ENCODE results near the gene PCYT1A.
A peak's percentile ranks its signal among the peaks of the same experiment; 100 is the strongest.

Gene PCYT1A

GRCh38 chr3:196235452-196236122 lies 51.9 kb downstream of the PCYT1A start:
- DNase-seq: no peak

- DNase-seq: no peak
Measured at GRCh38 chr3:196232882-196233251, 54.7 kb downstream of the PCYT1A start.

DNA sequence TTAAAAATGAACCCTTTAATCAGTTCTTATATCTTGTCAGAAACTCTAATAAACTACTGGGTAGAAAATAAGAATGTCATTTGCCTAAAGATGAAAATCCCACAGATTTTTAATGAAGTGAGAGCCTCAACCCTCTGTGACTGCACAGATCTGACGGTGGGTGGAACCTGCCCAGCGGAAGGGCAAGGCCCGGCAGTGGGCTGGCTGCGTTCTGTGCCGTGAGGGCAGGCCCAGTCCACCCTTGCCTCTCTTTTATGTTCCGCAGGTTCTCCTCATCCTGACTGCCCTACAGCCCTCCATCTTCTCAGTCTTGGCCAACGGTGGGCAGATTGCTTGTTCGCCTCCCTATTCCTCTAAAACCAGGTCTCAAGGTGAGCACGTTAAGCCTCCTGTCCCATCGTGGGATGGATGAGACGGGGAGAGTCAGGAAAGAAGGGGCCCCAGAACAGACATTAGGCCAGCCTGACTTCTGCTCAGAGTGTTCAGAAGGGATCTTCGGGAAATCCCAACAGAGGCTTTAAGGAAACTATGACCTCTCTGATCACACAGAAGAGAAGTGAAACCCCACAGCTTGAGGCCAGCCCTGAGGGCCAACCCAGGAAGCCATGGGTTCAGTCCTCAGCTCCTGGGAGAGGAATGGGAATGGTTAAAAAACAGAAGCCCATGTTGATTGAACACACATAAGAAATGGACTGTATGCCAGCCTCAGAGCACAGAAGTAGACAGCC lies 55.2 kb downstream of the PCYT1A start:
- DNase-seq: no peak

- DNase-seq: no peak
Measured at GRCh38 chr3:196227629-196228493, 59.7 kb downstream of the PCYT1A start.

DNA sequence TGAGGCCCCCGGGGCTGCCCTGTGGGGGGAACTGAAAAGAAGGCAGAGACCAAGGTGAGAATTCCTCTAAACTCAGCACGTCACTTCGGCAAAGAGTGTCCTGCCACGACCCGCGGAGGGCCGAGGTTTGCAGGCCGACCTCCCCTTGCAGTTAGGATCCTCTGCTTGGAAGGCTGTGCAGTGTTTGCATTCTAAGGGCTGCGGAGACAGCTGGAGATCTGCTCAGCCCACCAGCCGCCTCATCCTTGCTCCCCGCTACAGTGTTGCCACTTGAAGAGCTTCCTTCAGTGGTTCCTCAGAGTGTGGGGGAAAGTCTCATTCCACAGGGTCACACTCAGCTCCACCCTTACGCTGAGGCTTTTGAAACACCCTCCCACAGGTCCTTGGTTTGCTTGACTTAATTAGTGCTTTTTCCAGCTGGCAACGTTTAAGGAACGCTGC lies 60.4 kb downstream of the PCYT1A start:
- DNase-seq: no peak

- DNase-seq: no peak
Measured at GRCh38 chr3:196225763-196226364, 61.7 kb downstream of the PCYT1A start.

GRCh38 chr3:196225086-196225485 lies 62.4 kb downstream of the PCYT1A start:
- DNase-seq: no peak

- no peak for DNase-seq
Measured at GRCh38 chr3:196222876-196223595, 64.5 kb downstream of the PCYT1A start.

- DNase-seq: no peak
Measured at GRCh38 chr3:196220991-196221390, 66.5 kb downstream of the PCYT1A start.

DNA sequence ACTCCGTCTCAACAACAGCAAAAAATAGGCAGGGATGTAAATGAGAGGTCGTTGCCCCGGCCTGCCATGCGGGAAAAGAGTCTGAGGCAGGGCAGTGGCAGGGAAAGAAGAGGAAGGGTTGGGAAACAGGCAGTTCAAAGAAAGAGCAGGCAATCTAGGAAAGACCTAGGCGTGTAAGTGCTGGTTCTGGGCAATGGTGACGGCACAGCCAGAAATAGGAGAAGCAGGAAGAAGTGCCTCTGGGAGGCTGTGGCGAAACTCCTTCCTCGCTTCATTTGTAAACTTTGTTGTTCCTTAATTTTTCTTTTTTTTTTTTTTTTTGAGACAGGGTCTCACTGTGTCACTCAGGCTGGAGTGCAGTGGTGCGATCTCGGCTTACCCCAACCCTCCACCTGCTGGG lies 66.9 kb downstream of the PCYT1A start:
- peak in 1 of 2 donors; percentile 59 for DNase-seq

GRCh38 chr3:196219970-196220311 lies 67.6 kb downstream of the PCYT1A start:
- DNase-seq: no peak

DNA sequence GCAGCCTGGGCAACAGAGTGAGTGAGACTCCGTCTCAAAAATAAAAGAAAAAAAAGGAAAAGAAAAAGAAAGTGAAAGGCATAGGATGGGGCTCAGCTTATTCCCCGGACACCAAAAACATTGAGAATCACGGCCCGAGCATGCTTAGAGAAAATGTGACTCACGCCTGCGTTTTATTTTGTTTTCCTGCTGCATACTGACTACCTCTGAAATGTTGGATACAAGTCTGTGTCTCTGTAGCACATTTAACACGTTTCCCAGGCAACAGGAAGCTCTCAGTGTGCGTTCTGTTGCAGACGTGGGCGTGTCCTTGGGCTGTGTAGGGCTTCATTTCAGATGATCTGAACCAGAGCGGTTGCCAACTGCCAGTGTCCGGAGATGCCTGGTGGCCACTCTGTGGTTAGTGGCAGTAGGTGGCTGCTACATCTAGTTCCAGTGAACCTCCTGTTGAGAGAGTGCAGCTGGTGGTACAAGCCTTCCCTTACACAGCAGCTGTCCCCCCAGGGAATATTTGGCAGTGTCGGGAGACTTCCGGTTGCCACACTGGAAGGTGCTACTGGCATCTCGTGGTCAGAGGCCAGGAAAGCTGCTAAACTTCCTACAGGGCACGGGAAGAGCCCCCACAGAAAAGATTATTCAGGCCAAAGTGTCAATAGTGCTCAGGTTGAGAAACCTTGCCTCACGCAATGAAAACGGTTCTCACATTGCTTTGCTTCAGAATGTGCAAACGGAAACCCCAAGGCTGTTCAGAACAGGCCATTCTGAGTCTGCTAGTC lies 68.1 kb downstream of the PCYT1A start:
- peak; percentile 64 to 68 for DNase-seq

GRCh38 chr3:196218155-196218712 lies 69.3 kb downstream of the PCYT1A start:
- no peak for DNase-seq

- no peak for DNase-seq
Measured at GRCh38 chr3:196217307-196218154, 70.0 kb downstream of the PCYT1A start.

- no peak for DNase-seq
Measured at GRCh38 chr3:196216681-196217211, 70.8 kb downstream of the PCYT1A start.

DNA sequence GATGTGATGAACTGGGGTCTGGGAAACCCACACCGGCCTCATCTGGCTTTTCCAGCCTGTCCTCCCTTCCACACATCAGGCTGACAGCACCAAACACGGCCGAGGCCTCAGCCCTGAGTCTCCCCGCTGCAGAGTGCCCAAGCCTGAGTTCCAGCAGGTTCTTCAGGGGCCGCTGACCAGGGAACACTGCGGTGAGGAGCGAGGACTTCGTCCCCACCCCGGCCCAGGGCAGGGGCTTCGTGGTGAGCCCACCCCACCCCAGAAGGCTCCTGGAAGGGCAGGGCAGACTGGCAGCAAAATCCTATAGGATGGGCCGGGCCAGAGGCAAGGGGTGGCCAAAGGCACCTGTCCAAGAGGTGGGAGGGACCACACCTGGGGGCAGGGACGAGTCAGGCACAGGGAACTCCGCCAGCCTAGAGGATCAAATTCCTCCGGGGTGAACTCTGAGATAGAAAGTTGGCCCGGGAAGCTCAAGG lies 71.4 kb downstream of the PCYT1A start, which contains the start of gene SLC51A:
TSS of gene SLC51A (plus strand) at position 446 of the 476 bp plus-strand sequence. CDS start 179 bp downstream, outside the sequence.
- DNase-seq: no peak

DNA sequence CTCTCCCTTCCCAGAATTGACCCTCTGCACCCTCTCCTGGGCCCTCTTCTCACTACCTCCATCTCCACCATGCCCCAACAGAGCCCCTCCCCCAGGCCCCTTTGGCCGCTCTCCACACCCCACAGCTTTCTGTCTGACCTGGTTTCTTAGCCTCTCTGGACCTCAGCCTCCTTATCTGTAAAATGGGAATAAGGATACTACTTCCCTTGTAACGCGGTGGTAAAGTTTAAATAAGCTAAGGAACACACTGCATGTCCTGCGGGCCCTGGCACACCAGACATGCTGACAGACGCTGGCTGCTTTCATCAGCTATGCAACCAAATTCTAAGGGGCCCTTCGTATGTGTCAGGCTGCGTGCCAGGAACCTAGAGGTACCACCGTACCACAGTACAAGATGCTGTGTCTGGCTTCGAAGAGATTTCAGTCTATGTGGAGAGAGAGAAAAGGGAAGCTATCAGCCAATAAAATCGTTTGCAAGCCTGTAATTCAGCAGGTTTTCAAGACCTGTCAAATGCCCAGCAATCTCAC lies 72.0 kb downstream of the PCYT1A start:
- no peak for DNase-seq

DNA sequence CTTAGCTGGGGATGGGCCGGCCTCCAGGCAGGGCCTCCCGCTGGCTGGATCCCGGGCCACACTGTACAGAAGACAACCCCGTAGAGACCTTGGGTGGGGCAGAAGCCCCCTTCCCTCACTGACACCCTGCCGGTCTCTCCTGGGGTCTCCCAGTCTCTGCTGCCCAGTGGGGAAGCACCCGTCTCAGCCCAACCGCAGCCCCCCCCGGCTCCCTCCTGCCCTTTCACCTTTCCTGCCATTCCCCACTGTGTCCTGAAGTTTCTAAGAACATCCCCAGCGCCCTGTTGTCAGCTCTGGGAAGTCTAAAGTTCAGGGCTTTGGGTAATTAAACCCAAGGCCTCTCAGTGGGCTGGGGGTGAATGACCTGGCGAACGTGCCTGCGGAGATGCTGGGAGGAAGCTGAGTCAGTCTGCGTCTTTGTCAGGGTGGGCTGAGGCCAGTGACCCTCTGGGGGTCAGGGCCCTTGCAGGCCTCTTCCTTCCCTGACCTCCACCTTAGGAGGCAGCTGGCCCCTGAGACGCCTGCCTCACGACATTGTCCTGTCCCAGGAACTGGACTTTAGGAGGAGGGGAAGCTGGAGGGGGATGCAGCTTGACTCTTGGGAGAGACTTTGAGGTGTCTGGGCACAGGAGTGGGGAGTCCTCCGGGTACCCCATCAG lies 72.6 kb downstream of the PCYT1A start:
- no peak for DNase-seq
